Measurements from ENCODE around the gene FBXO38. TPM values are rescaled to one million over a fixed set of nuclear protein-coding genes. Genes with fewer than 3 reads are reported as not detected.
A peak's percentile ranks its signal among the peaks of the same experiment; 100 is the strongest.

FBXO38 gene
- total and polyA plus RNA-seq, 3 experiments from 2014 or later, result 22.4 to 42.4 (median 36.7) TPM

GRCh38 chr5:148398698-148399121 is 15.0 kb downstream of the FBXO38 start:
- H3K4me1 Mint-ChIP-seq, result peaks cover 35 to 73% (median 58%) of the 10 kb centered on the region in 3 donors

GRCh38 chr5:148401604-148402003 is 17.8 kb downstream of the FBXO38 start:
- Mint-ChIP-seq H3K27ac (peak overlapping the region in 2 of 8 donors; percentile 14 to 50), H3K4me1 (peaks cover 27 to 61% (median 36%) of the 10 kb centered on the region in 3 donors)
- POLR2A ChIA-PET, result no interaction called here

More at GRCh38 chr5:148398698-148399121, 15.0 kb downstream of the FBXO38 start:
- H3K9me3 Mint-ChIP-seq, result no peaks in the 10 kb centered on the region
- H3K27me3 Mint-ChIP-seq, result no peaks in the 10 kb centered on the region
- DNase-seq, result no peak
- peaks cover 7 to 89% (median 38%) of the 10 kb centered on the region in 3 donors for H3K36me3 Mint-ChIP-seq
- peaks cover 4% of the 10 kb centered on the region for H3K4me1 ChIP-seq (ENCODE audit: insufficient read depth, low read length)
- peak overlapping the region in 2 of 8 donors; percentile 8 to 34 for H3K27ac Mint-ChIP-seq
- H3K36me3 ChIP-seq (ENCODE audit: insufficient read depth, low read length), result peaks cover 33% of the 10 kb centered on the region
- CTCF ChIA-PET, result no interaction called here
- no peak overlapping the region for H3K4me3 Mint-ChIP-seq
- POLR2A ChIA-PET, result no interaction called here
- no peak overlapping the region for H3K27ac ChIP-seq (ENCODE audit: low read depth, low read length)
- no peaks in the 10 kb centered on the region for H3K9me3 ChIP-seq (ENCODE audit: low read length)
- no peak overlapping the region for H3K4me3 ChIP-seq (ENCODE audit: low read length)
- H3K27me3 ChIP-seq (ENCODE audit: insufficient read depth, low read length, poor library complexity, severe bottlenecking), result no peaks in the 10 kb centered on the region

GRCh38 chr5:148403344-148403743 is 19.6 kb downstream of the FBXO38 start:
- DNase-seq, result no peak
- Mint-ChIP-seq H3K36me3 (peaks cover 3 to 90% (median 37%) of the 10 kb centered on the region in 3 donors), H3K4me1 (peaks cover 18 to 50% (median 30%) of the 10 kb centered on the region in 3 donors), H3K4me3 (no peak overlapping the region), H3K27ac (peak overlapping the region in 1 of 8 donors; percentile 50), H3K27me3 (no peaks in the 10 kb centered on the region), H3K9me3 (no peaks in the 10 kb centered on the region)
- Histone ChIP-seq H3K4me1 (ENCODE audit: insufficient read depth, low read length) (peaks cover 4% of the 10 kb centered on the region), H3K27me3 (ENCODE audit: insufficient read depth, low read length, poor library complexity, severe bottlenecking) (no peaks in the 10 kb centered on the region), H3K27ac (ENCODE audit: low read depth, low read length) (no peak overlapping the region), H3K4me3 (ENCODE audit: low read length) (no peak overlapping the region), H3K9me3 (ENCODE audit: low read length) (no peaks in the 10 kb centered on the region), H3K36me3 (ENCODE audit: insufficient read depth, low read length) (peaks cover 52% of the 10 kb centered on the region)
- ChIA-PET POLR2A (no interaction called here), CTCF (no interaction called here)

More at GRCh38 chr5:148401604-148402003, 17.8 kb downstream of the FBXO38 start:
- no peak overlapping the region for H3K4me3 ChIP-seq (ENCODE audit: low read length)
- Mint-ChIP-seq H3K9me3 (no peaks in the 10 kb centered on the region), H3K27me3 (no peaks in the 10 kb centered on the region), H3K4me3 (no peak overlapping the region), H3K36me3 (peaks cover 7 to 90% (median 43%) of the 10 kb centered on the region in 3 donors)
- CTCF ChIA-PET, result no interaction called here
- peaks cover 51% of the 10 kb centered on the region for H3K36me3 ChIP-seq (ENCODE audit: insufficient read depth, low read length)
- peaks cover 4% of the 10 kb centered on the region for H3K4me1 ChIP-seq (ENCODE audit: insufficient read depth, low read length)
- DNase-seq, result no peak
- no peak overlapping the region for H3K27ac ChIP-seq (ENCODE audit: low read depth, low read length)
- no peaks in the 10 kb centered on the region for H3K27me3 ChIP-seq (ENCODE audit: insufficient read depth, low read length, poor library complexity, severe bottlenecking)
- H3K9me3 ChIP-seq (ENCODE audit: low read length), result no peaks in the 10 kb centered on the region

GRCh38 chr5:148406406-148406805 is 22.6 kb downstream of the FBXO38 start:
- Mint-ChIP-seq H3K27me3 (no peaks in the 10 kb centered on the region), H3K4me3 (no peak overlapping the region), H3K36me3 (peaks cover 12 to 88% (median 27%) of the 10 kb centered on the region in 3 donors), H3K27ac (no peak overlapping the region), H3K9me3 (no peaks in the 10 kb centered on the region), H3K4me1 (peaks cover 5 to 31% (median 9%) of the 10 kb centered on the region in 3 donors)
- Histone ChIP-seq H3K36me3 (ENCODE audit: insufficient read depth, low read length) (peaks cover 53% of the 10 kb centered on the region), H3K9me3 (ENCODE audit: low read length) (no peaks in the 10 kb centered on the region), H3K4me1 (ENCODE audit: insufficient read depth, low read length) (peaks cover 4% of the 10 kb centered on the region), H3K27me3 (ENCODE audit: insufficient read depth, low read length, poor library complexity, severe bottlenecking) (no peaks in the 10 kb centered on the region), H3K27ac (ENCODE audit: low read depth, low read length) (no peak overlapping the region), H3K4me3 (ENCODE audit: low read length) (no peak overlapping the region)
- ChIA-PET CTCF (interaction anchor here (1.3 kb wide), 1 partner anchor 9 kb away, joined by 3 read pairs; no protein-coding TSS in a partner anchor), POLR2A (no interaction called here)
- no peak for DNase-seq

- peak overlapping the region in 2 of 8 donors; percentile 38 to 39 for H3K27ac Mint-ChIP-seq
- peaks cover 50% of the 10 kb centered on the region for H3K36me3 ChIP-seq (ENCODE audit: insufficient read depth, low read length)
Observed at GRCh38 chr5:148408092-148408491, 24.3 kb downstream of the FBXO38 start.

GRCh38 chr5:148412124-148412523 is 28.4 kb downstream of the FBXO38 start:
- no peak overlapping the region for H3K4me3 Mint-ChIP-seq
- DNase-seq, result no peak
- ChIA-PET POLR2A (no interaction called here), CTCF (no interaction called here)
- no peaks in the 10 kb centered on the region for H3K27me3 Mint-ChIP-seq
- H3K4me3 ChIP-seq (ENCODE audit: low read length), result no peak overlapping the region
- H3K36me3 Mint-ChIP-seq, result peaks cover 16 to 88% (median 41%) of the 10 kb centered on the region in 3 donors
- no peaks in the 10 kb centered on the region for H3K9me3 Mint-ChIP-seq
- H3K27ac ChIP-seq (ENCODE audit: low read depth, low read length), result no peak overlapping the region
- no peaks in the 10 kb centered on the region for H3K9me3 ChIP-seq (ENCODE audit: low read length)
- H3K4me1 Mint-ChIP-seq, result peaks cover 0 to 7% (median 5%) of the 10 kb centered on the region in 3 donors
- H3K4me1 ChIP-seq (ENCODE audit: insufficient read depth, low read length), result no peaks in the 10 kb centered on the region
- peak overlapping the region in 1 of 8 donors; percentile 32 for H3K27ac Mint-ChIP-seq
- peaks cover 57% of the 10 kb centered on the region for H3K36me3 ChIP-seq (ENCODE audit: insufficient read depth, low read length)
- no peaks in the 10 kb centered on the region for H3K27me3 ChIP-seq (ENCODE audit: insufficient read depth, low read length, poor library complexity, severe bottlenecking)

More at GRCh38 chr5:148408092-148408491, 24.3 kb downstream of the FBXO38 start:
- POLR2A ChIA-PET, result no interaction called here
- Histone ChIP-seq H3K4me1 (ENCODE audit: insufficient read depth, low read length) (no peaks in the 10 kb centered on the region), H3K4me3 (ENCODE audit: low read length) (no peak overlapping the region), H3K27ac (ENCODE audit: low read depth, low read length) (no peak overlapping the region), H3K27me3 (ENCODE audit: insufficient read depth, low read length, poor library complexity, severe bottlenecking) (no peaks in the 10 kb centered on the region), H3K9me3 (ENCODE audit: low read length) (no peaks in the 10 kb centered on the region)
- no peak for DNase-seq
- H3K4me1 Mint-ChIP-seq, result peaks cover 5 to 22% (median 5%) of the 10 kb centered on the region in 3 donors
- no peaks in the 10 kb centered on the region for H3K27me3 Mint-ChIP-seq
- CTCF ChIA-PET, result no interaction called here
- H3K36me3 Mint-ChIP-seq, result peaks cover 12 to 86% (median 34%) of the 10 kb centered on the region in 3 donors
- no peaks in the 10 kb centered on the region for H3K9me3 Mint-ChIP-seq
- H3K4me3 Mint-ChIP-seq, result no peak overlapping the region

- Mint-ChIP-seq H3K9me3 (no peaks in the 10 kb centered on the region), H3K27ac (no peak overlapping the region), H3K36me3 (peaks cover 19 to 92% (median 46%) of the 10 kb centered on the region in 3 donors), H3K27me3 (no peaks in the 10 kb centered on the region), H3K4me3 (no peak overlapping the region), H3K4me1 (peaks cover 0 to 3% (median 0%) of the 10 kb centered on the region in 3 donors)
- Histone ChIP-seq H3K36me3 (ENCODE audit: insufficient read depth, low read length) (peaks cover 63% of the 10 kb centered on the region), H3K27ac (ENCODE audit: low read depth, low read length) (no peak overlapping the region), H3K9me3 (ENCODE audit: low read length) (no peaks in the 10 kb centered on the region), H3K4me3 (ENCODE audit: low read length) (no peak overlapping the region), H3K27me3 (ENCODE audit: insufficient read depth, low read length, poor library complexity, severe bottlenecking) (no peaks in the 10 kb centered on the region), H3K4me1 (ENCODE audit: insufficient read depth, low read length) (no peaks in the 10 kb centered on the region)
- CTCF ChIA-PET, result interaction anchor here (1.1 kb wide), 1 partner anchor 9 kb away, joined by 3 read pairs; no protein-coding TSS in a partner anchor
- POLR2A ChIA-PET, result no interaction called here
- DNase-seq, result no peak
Observed at GRCh38 chr5:148414833-148415232, 31.1 kb downstream of the FBXO38 start.

- no peak for DNase-seq
- Histone ChIP-seq H3K27me3 (ENCODE audit: insufficient read depth, low read length, poor library complexity, severe bottlenecking) (no peaks in the 10 kb centered on the region), H3K4me3 (ENCODE audit: low read length) (no peak overlapping the region), H3K4me1 (ENCODE audit: insufficient read depth, low read length) (no peaks in the 10 kb centered on the region), H3K27ac (ENCODE audit: low read depth, low read length) (no peak overlapping the region), H3K9me3 (ENCODE audit: low read length) (no peaks in the 10 kb centered on the region), H3K36me3 (ENCODE audit: insufficient read depth, low read length) (peaks cover 54% of the 10 kb centered on the region)
- no peaks in the 10 kb centered on the region for H3K4me1 Mint-ChIP-seq
- no peaks in the 10 kb centered on the region for H3K9me3 Mint-ChIP-seq
- POLR2A ChIA-PET, result interaction anchor here (0.7 kb wide), 1 partner anchor 27 kb away, joined by 8 read pairs; no protein-coding TSS in a partner anchor
- H3K27me3 Mint-ChIP-seq, result no peaks in the 10 kb centered on the region
- CTCF ChIA-PET, result no interaction called here
- peak overlapping the region in 2 of 8 donors; percentile 21 to 61 for H3K27ac Mint-ChIP-seq
- H3K4me3 Mint-ChIP-seq, result no peak overlapping the region
- peaks cover 7 to 83% (median 39%) of the 10 kb centered on the region in 3 donors for H3K36me3 Mint-ChIP-seq
Observed at GRCh38 chr5:148416416-148416815, 32.7 kb downstream of the FBXO38 start.

Data from CD8-positive, alpha-beta memory T cell (primary cell).